Frontal cortex (tissue), 4 donors: Measurements from ENCODE around the gene RNF151. TPM values are rescaled to one million over a fixed set of nuclear protein-coding genes. Genes with fewer than 3 reads are reported as not detected.
"Not testable (repeated sequence)": the region's sequence is repeated elsewhere in the genome, so short reads cannot be mapped to it uniquely, and the experiment has no call there.

Experiments
- DNase-seq, 2 donors: peaks; one replicate each; pipeline ENCODE4 v3.0.0; 2012; ENCODE audit warnings: low spot score in 2 of 2
- FAIRE-seq: peaks from 2 replicates; lab custom pipeline; 2012; peaks lifted over from hg19 to GRCh38; lab: Jason Lieb, UNC
- total RNA-seq: library from RNA; depleted of rRNA; stranded (reverse); fragments of >200 nt; gene quantifications from one replicate; pipeline ENCODE4 v1.2.3, GENCODE V29; 2014
- donor health status: control.
- donor health status: control.
- donor health status: control.

Gene RNF151, protein sequence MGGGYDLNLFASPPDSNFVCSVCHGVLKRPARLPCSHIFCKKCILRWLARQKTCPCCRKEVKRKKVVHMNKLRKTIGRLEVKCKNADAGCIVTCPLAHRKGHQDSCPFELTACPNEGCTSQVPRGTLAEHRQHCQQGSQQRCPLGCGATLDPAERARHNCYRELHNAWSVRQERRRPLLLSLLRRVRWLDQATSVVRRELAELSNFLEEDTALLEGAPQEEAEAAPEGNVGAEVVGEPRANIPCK
- not detected for total RNA-seq

DNA sequence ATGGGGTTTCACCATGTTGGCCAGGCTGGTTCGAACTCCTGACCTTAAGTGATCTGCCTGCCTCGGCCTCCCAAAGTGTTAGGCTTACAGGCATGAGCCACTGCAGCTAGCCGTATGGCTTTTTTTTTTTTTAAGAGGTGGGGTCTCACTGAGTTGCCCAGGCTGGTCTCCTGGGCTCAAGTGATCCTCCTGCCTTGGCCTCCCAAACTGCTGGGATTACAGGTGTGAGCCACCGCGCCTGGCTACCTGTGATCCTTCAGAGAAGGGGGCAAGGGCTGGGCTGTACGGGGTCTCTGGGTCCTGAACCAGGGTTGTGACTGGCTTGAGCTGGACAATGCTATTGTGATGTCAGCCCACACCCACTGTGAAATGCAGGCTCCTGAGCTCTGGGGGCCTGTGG is at the start of gene RNF151:
TSS of gene RNF151 (plus strand) at position 397 of the 400 bp plus-strand sequence. CDS start 26 bp downstream, outside the sequence.
- FAIRE-seq, result no peak
- DNase-seq, result no peak

DNA sequence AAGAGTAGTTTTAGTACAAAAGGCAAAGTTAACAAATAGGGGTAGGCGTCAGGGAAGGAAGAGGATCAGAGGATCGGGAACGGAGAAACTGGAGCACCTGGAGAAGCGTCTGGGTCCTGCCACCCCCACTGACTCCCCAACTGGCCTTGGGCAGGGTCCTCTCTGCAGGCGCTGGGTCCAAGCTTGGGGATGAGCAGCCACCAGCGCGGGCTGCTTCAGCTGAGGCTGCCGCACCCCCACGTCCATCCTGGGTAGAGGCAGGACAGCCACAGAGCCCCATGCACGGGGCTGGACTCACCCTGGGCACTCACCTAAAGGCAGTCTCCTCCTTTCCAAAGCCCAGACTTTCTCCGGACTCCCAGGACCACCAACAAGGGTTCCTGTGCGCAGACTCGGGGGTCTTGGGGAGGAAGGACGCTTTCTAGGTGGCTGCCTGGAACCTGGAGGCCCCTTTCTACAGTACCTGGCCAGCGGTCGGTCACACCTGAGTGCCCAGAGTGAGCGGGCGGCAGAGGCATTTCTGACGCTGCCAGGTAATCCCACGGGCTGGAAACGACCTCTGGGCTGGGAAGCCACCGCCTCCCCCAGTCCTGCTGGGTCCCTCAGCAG is 49.5 kb upstream of the RNF151 start:
- no peak for FAIRE-seq
- DNase-seq, result no peak

DNA sequence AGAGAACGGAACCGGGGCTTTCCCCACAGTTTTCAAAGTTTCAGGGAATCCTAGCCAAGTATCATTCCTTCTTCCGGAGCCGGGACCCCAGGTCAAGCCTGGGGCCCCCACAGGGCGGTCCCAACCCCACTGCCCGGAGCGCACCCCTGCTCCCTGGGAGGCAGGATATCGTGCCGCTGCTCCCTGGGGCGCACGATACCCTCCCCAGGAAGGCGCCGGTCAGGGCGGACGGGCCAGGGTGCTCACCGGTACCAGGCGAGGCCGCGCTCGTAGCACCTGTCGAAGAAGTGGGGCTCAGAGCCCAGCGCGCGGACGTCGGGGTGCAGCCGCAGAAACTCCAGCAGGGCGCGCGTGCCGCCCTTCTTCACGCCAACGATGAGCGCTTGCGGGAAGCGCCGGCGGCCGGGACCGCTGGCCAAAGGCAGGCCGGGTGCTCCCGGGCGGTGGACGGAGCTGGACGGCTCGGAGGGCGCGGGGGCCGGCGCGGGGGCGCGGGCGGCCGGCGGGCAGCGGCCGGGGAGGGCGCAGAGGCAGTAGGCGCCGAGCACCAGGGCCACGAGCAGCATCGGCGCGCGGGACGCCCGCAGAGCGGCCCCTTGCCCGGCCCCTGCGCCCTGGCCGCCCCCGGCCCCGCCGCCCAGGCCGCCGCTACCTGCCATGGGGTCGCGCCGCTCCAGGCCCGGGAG is 48.8 kb upstream of the RNF151 start:
- FAIRE-seq (no peak), DNase-seq (no peak)

DNA sequence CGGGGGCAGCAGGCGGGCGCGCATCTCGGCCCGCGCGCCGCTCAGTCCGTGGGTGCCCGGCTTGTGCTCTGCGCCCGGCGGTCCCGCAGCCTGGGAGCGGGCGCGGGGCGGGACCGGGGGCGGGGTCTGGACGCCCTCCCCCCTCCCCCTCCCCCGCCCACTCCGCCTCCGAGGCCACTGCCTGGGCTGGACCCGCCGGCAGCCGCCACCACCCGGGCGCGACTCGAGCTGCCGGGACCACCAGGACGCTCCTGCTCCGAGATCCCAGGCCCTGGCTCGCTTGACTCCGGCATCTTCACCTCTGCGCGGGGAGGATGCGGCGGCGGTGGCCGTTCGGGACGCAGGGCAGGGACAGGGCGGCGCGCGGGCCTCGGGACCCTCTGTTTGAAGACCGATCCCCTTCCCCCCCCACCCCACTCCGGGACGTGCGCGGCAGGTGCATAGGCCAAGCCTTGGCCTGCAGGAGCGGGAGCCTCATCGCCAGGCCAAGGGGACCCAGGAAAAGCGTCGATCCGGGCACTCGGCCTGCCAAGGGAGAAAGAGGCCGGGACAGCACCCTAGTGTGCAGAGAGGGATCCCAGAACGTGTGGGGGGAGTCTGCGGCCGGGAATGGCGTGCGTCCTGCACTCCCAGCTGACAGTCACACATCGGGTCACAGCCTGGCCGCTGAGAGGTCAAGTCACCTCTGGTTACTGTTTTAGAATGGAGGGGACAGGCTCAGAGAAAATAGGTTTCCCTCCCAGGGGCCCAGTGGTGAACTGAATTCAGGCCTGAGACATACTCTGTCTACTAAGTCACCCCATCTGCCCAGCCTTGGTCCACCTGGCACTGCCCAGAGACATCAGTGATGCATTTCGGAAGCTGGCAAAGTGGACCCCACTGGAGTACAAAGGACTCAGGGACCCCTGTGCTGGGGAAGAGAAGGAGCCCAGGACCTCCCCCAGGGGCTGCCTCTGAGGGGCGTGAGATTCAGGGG is 48.0 kb upstream of the RNF151 start, which contains the start of gene HS3ST6:
TSS of gene HS3ST6 (minus strand) at position 65 of the 976 bp plus-strand sequence. CDS start 92 bp downstream, outside the sequence.
- DNase-seq, result no peak
- FAIRE-seq, result no peak

DNA sequence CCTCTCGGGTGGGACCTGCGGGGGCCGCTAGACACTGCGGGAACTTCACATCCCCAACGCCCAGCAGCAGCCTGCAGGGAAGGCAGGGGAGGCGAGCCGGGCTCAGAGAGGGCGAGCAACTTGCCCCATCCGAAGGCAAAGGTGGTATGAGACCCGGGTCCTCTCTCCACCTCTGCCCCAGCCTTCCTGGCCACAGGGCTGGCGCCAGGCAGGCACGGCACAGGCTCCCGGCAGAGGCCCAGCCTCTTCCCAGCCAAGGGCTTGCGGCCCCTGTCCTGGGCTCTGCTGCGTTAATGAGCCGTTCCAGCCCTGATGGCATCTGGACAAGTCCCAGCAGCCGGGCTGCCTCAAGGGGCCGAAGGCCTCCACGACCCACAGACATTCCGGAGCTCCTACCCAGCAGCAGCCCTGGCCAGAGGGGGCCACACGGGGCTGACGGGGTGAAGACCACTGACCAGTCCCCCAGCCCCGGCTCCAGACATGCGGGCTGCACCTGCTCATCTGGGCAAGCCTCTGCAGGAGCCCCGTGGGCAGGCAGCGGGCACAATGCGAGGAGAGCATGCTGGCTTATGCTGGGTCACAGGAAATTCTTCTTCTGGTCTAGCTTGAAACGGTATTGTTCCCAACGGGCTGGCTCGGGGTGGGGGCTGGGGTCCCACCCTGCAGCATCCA is 47.2 kb upstream of the RNF151 start:
- FAIRE-seq (no peak), DNase-seq (no peak)

DNA sequence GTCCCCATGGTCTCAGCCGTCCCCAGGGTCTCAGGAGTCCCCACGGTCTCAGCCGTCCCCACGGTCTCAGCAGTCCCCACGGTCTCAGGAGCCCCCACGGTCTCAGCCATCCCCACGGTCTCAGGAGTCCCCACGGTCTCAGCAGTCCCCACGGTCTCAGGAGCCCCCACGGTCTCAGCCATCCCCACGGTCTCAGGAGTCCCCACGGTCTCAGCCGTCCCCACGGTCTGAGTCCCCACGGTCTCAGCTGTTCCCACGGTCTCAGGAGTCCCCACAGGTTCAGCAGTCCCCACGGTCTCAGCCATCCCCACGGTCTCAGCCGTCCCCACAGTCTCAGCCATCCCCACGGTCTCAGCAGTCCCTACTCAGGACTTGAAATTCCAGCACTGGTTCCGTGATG is 46.5 kb upstream of the RNF151 start:
- not testable (repeated sequence) for FAIRE-seq, DNase-seq

DNA sequence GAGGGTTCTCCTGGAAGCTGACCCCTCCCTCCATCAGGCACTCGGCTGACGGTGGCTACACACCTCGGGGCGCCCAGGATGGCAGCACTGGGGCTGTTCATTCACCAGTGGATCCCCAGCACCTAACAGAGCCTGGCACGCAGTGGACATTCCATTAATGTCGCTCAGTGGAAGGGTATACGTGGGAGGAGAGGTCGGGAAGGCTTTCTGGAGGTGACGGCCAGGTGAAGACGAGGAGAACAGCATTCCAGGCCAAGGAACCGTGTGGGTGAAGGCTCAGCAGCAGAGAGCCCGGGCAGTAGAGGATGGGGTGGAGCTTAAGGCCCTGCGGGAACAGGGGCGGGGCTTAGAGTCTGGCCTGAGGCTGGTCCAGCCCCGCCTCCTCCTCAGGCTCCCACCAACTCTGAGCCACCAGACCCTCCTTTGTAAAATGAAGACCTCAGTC is 45.9 kb upstream of the RNF151 start:
- no peak for FAIRE-seq
- DNase-seq, result no peak

DNA sequence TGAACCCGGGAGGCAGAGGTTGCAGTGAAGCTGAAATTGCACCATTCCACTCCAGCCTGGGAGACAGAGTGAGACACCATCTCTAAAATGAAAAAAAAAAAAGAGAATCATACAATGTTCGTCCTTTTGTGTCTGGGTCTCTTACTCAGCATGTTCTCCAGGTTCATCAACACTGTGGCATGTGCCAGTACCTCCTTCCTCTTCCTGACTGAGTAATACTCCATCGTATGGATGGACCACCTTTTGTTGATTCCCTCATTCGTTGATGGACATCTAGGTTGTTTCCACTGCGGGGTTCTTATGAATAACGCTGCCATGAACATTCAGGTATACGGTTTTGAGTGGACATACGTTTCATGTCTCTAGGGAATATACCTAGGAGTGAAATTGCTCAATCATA is 44.3 kb upstream of the RNF151 start:
- DNase-seq, result no peak
- no peak for FAIRE-seq

DNA sequence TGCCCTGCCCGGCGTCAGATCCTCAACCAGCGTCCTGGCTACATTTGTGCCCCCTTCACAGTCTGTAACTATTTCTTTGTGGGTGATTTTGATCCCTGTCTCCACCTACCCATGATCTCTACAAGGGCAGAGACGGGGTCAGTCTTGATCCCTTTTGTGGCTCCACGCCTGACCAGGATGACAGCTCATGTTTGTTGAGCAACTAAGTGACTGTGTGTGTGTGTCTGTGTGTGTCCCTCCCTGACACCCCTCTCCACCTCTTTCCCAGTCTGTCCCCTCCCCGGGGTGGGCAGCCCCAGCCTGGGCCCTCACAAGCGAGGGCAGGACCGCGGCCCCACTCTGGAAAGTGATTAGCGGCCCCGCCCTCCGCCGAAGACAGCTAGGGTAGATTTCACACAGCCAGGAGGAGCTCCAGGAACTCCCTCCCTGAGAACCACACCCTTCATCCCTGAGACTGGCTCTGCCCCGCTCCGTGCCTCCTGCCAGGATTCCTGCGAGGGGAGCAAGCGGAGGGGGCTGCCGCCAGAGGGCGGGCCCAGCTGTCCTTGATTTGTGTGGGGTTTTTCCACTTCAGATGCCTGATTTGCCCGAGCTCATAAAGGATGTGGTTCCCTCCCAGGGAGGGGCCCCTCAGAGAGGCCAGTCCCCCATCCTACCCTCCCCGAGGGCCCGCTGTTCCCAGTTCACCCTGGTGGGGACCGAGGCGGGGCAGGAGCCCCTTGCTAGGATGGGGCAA is 43.2 kb upstream of the RNF151 start:
- DNase-seq (no peak), FAIRE-seq (no peak)

DNA sequence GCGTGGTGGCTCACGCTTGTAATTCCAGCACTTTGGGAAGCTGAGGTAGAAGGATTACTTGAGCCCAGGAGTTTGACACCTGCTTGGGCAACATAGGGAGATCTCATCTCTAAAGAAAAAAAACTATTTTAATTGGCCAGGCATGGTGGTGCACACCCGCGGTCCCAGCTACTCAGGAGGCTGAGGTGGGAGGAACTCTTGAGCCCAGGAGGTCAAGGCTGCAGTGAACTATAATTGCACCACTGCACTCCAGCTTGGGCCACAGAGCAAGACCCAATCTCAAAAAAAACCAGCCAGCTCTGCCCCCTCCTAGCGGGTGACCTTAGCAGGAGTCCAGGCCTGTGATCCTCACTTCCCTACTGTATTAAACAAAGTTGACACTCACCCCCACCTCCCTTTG is 42.6 kb upstream of the RNF151 start:
- FAIRE-seq, result no peak
- no peak for DNase-seq

DNA sequence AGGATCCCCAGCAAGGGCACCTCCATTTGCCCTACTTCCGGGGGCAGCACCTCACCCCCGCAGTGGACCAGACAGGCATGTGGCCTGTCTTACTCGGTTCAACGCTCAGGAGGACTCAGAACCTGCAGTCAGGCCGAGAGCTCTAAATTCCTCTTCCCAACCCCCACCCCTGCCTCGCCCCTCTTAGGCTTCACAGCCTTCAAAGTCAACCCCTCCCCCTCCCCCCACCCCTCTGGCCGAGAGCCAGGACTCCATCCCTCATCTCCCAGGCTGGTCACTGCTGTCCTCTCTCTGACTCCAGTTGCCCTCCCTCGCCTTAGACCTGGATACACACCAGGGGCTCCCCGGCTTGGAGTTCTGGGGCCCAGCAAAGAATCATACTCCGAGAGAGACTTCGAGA is 40.4 kb upstream of the RNF151 start:
- no peak for DNase-seq
- FAIRE-seq, result no peak

DNA sequence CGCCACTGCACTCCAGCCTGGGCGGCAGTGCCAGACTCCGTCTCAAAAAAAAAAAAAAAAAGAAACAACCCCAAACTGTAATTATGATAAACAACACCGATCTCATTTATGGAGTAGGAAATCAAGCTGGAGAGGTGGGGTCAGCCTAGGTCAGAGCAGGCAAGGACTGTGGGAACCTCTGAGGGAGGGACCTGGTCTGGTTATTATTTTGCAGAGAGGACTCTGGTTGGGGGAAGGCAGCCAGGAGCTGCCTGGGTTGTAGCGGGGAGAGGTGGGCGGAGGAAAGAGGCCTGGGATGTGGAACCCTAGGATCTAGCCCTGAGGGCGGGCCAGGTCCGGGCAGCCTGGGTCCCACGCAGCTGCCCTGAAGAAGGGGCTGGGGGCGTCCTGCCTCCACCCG is 37.6 kb upstream of the RNF151 start:
- no peak for DNase-seq
- FAIRE-seq, result no peak

DNA sequence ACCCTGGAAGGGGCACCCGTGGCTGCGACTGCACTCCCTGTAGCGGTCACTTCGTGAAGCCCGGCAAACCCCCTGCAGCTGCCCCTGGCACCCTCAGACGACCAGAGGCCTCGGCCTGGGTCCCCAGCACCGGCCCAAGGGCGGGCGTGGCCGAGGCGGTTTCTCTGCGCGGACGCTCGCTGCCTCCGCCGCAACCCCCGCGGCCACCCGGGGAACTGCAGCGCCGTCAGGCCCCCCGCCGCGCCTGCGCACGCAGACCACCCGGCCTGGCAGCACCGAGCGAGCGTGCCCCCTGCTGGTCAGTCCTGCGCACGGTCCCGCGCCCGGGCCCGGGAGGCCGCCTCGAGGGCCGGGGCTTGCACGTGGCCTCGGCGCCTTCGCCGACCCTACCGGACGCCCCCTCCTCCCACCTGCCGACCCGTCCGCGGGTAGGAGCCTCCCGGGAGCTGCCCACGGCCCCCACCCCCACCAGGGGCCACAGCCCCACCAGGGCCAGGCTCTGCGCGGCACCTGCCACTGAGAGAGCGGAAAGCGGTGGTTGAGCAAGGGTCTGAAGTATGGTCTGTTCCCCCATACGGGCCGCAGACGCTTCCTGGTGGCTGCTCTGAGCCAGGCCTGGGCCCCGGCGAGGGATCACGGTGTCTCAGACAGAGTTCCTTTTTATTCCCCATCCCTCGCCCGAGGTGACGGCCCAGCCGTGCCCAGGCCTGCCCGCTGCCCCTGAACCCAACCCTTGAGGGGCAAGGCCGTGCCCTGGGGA is 36.9 kb upstream of the RNF151 start:
- FAIRE-seq (no peak), DNase-seq (peak; percentile 97 to 99)

DNA sequence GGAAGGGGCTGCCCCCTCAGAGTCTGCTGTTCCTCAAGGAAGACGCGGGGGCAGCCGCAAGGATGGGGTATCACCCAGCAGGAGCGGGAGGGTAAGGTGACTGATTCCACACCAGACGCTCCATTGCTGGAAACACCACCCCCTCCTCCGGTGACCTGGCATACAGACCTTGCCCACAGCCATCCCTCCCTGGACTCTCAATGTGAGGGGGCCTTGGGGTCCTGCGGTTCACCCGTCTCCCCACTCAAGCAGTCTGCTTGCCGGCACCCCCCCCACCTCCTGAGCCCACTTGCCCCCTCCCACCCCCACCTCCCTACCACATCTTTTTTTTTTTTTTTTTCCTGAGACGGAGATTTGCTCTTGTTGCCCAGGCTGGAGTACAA is 36.3 kb upstream of the RNF151 start:
- no peak for FAIRE-seq

DNA sequence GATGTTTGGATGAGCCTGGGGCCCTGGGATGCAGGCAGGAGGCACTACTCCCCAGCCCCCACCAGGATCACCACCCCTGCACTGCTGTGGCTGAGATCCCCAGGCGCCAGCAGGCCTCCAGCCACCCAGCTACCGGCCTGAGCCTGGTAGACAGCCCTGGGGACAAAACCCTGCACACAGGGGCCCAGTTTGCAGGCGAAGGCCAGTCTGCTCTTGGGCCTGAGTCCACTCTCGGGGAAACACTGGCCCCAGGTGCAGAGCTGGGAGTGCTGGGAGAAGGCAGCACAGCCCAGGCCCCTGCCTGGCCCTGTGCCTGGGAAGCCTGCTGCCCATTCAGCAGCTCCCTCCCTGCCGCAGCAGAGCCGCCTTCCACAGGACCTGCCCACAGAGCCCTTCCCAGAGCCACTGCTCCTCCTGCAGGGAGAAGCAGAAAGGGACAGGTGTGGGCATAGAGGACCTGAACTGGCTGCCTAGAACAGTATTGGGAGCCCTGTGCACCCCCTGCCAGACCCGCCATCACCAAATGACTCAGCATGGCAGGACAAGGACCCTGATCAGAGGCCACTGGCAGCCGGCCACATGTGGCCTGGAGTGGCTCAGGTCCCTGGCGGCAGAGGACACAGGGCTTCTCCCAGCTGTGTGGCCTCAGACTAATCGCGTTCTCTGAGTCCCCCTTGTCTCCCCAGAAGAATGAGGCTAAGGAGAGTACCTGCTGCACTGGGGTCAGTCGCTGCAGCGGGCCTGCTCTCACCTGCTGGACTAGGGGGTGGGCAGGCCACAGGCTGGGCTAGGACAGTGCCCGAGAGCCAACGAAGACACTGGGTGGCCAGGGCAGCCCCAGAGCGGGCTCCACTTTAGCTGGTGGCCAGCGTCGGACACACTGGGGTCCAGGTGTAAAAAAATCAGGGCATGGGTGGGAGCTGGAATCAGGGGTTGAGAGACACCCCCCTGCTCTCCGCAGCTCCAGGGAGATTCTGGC is 34.3 kb upstream of the RNF151 start:
- FAIRE-seq (no peak), DNase-seq (no peak)

More for the DNA sequence above, 36.3 kb upstream of the RNF151 start:
- DNase-seq, result no peak

DNA sequence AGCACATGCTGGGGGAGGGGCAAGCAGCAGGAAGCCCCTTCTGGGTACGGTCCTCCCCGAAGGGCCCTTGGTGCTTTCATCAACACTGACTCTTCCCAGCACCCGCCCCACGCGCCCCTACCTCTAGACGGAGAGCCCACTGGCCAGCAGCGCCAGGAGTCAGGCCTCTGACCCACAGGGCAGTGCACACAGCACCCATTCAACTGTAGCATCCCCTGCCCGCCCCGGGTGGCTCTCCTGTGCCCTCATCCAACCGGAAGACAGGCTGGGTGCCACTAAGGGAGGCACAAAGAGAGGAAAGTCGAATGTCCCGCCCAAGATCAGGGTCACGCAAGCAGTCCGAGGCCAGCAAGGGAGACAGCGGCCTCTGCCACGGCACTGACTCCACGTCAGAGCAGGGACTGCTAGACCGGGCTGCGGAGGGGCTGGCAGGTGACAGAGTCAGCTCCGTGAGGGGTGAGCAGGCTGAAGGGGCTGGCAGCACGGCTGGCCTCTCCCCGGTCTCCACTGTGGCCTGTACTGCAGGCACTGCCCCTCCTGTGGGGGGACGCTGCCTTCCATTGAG is 33.5 kb upstream of the RNF151 start:
- DNase-seq (no peak), FAIRE-seq (no peak)
